ENCODE data around the gene WDFY2.
"Not testable (repeated sequence)": the region's sequence is repeated elsewhere in the genome, so short reads cannot be mapped to it uniquely, and the experiment has no call there.

The WDFY2 gene

GRCh38 chr13:51636349-51636890, 52.2 kb downstream of the WDFY2 start:
- no peak for DNase-seq

- no peak for DNase-seq
Measured at GRCh38 chr13:51637852-51638215, 53.6 kb downstream of the WDFY2 start.

- DNase-seq: no peak
Measured at GRCh38 chr13:51638216-51638871, 54.1 kb downstream of the WDFY2 start.

- DNase-seq: no peak
Measured at GRCh38 chr13:51639171-51639570, 54.9 kb downstream of the WDFY2 start.

GRCh38 chr13:51640696-51641095, 56.4 kb downstream of the WDFY2 start:
- DNase-seq: not testable (repeated sequence)

GRCh38 chr13:51643105-51643881, 59.0 kb downstream of the WDFY2 start:
- DNase-seq: no peak

- DNase-seq: no peak
Measured at GRCh38 chr13:51643882-51644281, 59.6 kb downstream of the WDFY2 start.

- no peak for DNase-seq
Measured at GRCh38 chr13:51644654-51645053, 60.4 kb downstream of the WDFY2 start.

- DNase-seq: no peak
Measured at GRCh38 chr13:51645154-51645650, 60.9 kb downstream of the WDFY2 start.

GRCh38 chr13:51645761-51646670, 61.8 kb downstream of the WDFY2 start:
- DNase-seq: no peak

- no peak for DNase-seq
Measured at GRCh38 chr13:51647067-51647466, 62.8 kb downstream of the WDFY2 start.

- DNase-seq: not testable (repeated sequence)
Measured at GRCh38 chr13:51652193-51652592, 67.9 kb downstream of the WDFY2 start.

GRCh38 chr13:51659276-51660127, 75.2 kb downstream of the WDFY2 start:
- no peak for DNase-seq

- no peak for DNase-seq
Measured at GRCh38 chr13:51660813-51661212, 76.6 kb downstream of the WDFY2 start.

- no peak for DNase-seq
Measured at GRCh38 chr13:51663973-51664957, 80.0 kb downstream of the WDFY2 start.

- no peak for DNase-seq
Measured at GRCh38 chr13:51665456-51665855, 81.2 kb downstream of the WDFY2 start.

GRCh38 chr13:51666374-51666773, 82.1 kb downstream of the WDFY2 start:
- no peak for DNase-seq

- no peak for DNase-seq
Measured at GRCh38 chr13:51666839-51667238, 82.6 kb downstream of the WDFY2 start.

- no peak for DNase-seq
Measured at GRCh38 chr13:51668580-51669195, 84.4 kb downstream of the WDFY2 start.

GRCh38 chr13:51673165-51673564, 88.9 kb downstream of the WDFY2 start:
- no peak for DNase-seq
